Testis (tissue), 3 donors: ENCODE data around the gene LHX3. TPM values are rescaled to one million over a fixed set of nuclear protein-coding genes. Genes with fewer than 3 reads are reported as not detected.

Source experiments
- DNase-seq: peaks from one replicate; pipeline ENCODE4 v3.0.0-alpha.2; 2019
- H3K27ac ChIP-seq, 2 donors: fragments of 200-600 bp; sonication (generic); one replicate each; pipeline ENCODE4 v1.5.1; 2019
- H3K27me3 ChIP-seq: fragments of 200-600 bp; sonication (generic); one replicate; pipeline ENCODE4 v1.5.1; 2019
- H3K36me3 ChIP-seq: fragments of 200-600 bp; sonication (generic); one replicate; pipeline ENCODE4 v1.5.1; 2017; ENCODE audit warnings: low read depth; ENCODE audit errors: missing control alignments
- H3K4me1 ChIP-seq: fragments of 200-600 bp; sonication (generic); one replicate; pipeline ENCODE4 v1.5.1; 2019
- H3K4me3 ChIP-seq, 2 donors: fragments of 200-600 bp; sonication (generic); one replicate each; pipeline ENCODE4 v1.5.1; 2017 to 2019
- H3K9me3 ChIP-seq: fragments of 200-600 bp; sonication (generic); one replicate; pipeline ENCODE4 v1.5.1; 2017
- POLR2A ChIP-seq: fragments of 450-650 bp; IDR thresholded peaks from one replicate; pipeline ENCODE4 v1.6.1; 2017; ENCODE audit warnings: antibody characterized with exemption, mild to moderate bottlenecking, moderate library complexity
- WGBS, 2 donors: methylation state at CpG; one replicate each; pipeline ENCODE4 v1.1.5; 2018; 5-methylcytosine and 5-hydroxymethylcytosine counted together
- intact Hi-C: fragments of 100-400 bp; cut with DNase I; formaldehyde crosslinking; loops from one replicate; pipeline ENCODE4 v1.15.1; 2023; ENCODE audit warnings: low total_unique reads
- polyA plus RNA-seq: library from polyadenylated mRNA; stranded (reverse); fragments of 350-450 nt; fragmentation: Illumina TruSeq; extraction: RNeasy Lipid Tissue Mini Kit (QIAGEN cat#74804); gene quantifications from one replicate; pipeline ENCODE4 v1.2.3, GENCODE V29; 2014; ENCODE audit warnings: low read depth, low replicate concordance; ENCODE audit not compliant: insufficient read depth
- total RNA-seq, 2 donors: library from RNA; depleted of rRNA; stranded (reverse); fragments of >200 nt; gene quantifications; one replicate each; pipeline ENCODE4 v1.2.3, GENCODE V29; 2016
- TF ChIP-seq, protein P1 (sequence below), 3 experiments: fragments of 450-650 bp in 2 of 3; fragments of 200-600 bp in 1 of 3; sonication (generic) in 1 of 3; IDR thresholded peaks; one replicate each; pipeline ENCODE4 v1.5.1; 2016 to 2019; ENCODE audit warnings: antibody characterized with exemption in 3 of 3, mild to moderate bottlenecking in 2 of 3, moderate library complexity in 1 of 3

The LHX3 gene
- total and polyA plus RNA-seq, 3 donors from 2014 or later, result 0.55 to 0.62 TPM; not detected in 1

DNA sequence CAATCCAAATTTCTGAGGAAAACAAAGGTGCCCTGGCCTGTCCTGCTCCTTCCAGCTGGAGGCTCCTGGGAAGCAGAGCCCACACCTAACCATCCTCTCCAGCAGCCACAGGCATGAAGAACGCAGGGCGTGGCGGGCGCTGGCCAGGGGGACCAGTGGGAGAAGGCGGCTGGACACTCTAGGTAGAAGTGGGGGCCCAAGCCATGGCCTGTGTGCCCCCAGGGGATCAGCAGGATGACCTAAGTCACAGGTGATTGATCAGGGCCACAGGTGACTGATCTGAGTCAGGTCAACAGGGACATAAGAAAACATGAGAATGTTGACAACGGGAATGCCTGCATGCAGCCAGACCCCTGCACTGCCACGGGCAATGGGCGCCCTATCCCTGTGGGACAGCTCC lies 37.3 kb upstream of the LHX3 start:
- intact Hi-C loops, result no loop called here

DNA sequence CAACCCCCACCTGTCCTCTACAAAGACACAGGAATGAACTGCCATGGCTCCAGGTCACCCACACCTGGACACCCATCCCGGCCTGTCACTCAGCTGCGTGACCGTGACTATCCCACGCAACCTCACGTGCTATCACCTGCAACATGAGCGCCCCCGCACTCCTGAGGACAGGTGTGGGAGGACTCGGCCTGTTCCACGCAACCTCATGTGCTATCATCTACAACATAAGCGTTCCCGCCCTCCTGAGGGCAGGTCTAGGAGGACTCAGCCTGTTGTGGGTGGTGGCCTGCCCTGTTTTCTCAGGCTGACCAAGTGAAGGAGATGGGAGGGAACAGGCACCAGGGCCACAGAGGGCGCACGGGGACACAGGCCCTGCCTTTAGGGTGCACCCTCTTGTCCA lies 36.6 kb upstream of the LHX3 start:
- Histone ChIP-seq H3K4me3 (no peak overlapping the region), H3K27ac (no peak overlapping the region), H3K36me3 (no peaks in the 10 kb centered on the region), H3K27me3 (no peaks in the 10 kb centered on the region), H3K9me3 (no peaks in the 10 kb centered on the region), H3K4me1 (peaks cover 5% of the 10 kb centered on the region)
- no peak for DNase-seq
- intact Hi-C loops, result no loop called here
- TF ChIP-seq, protein P1, sequence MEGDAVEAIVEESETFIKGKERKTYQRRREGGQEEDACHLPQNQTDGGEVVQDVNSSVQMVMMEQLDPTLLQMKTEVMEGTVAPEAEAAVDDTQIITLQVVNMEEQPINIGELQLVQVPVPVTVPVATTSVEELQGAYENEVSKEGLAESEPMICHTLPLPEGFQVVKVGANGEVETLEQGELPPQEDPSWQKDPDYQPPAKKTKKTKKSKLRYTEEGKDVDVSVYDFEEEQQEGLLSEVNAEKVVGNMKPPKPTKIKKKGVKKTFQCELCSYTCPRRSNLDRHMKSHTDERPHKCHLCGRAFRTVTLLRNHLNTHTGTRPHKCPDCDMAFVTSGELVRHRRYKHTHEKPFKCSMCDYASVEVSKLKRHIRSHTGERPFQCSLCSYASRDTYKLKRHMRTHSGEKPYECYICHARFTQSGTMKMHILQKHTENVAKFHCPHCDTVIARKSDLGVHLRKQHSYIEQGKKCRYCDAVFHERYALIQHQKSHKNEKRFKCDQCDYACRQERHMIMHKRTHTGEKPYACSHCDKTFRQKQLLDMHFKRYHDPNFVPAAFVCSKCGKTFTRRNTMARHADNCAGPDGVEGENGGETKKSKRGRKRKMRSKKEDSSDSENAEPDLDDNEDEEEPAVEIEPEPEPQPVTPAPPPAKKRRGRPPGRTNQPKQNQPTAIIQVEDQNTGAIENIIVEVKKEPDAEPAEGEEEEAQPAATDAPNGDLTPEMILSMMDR (IDR thresholded peaks at IDR 0.05), result no peak
- no peak for TF ChIP-seq POLR2A
- 93 to 96% methylated on average over 8 to 13 of the region's 13 CpGs for WGBS, 2 donors

More for the DNA sequence above, 37.3 kb upstream of the LHX3 start:
- no peak for DNase-seq
- H3K9me3 ChIP-seq, result no peaks in the 10 kb centered on the region
- 77 to 90% methylated on average over 8 of the region's 8 CpGs for WGBS, 2 donors
- H3K36me3 ChIP-seq, result no peaks in the 10 kb centered on the region
- no peak overlapping the region for H3K27ac ChIP-seq
- H3K4me1 ChIP-seq, result peaks cover 5% of the 10 kb centered on the region
- TF ChIP-seq POLR2A, result no peak
- TF ChIP-seq, protein P1 (IDR thresholded peaks at IDR 0.05), result no peak
- no peaks in the 10 kb centered on the region for H3K27me3 ChIP-seq
- H3K4me3 ChIP-seq, result no peak overlapping the region

DNA sequence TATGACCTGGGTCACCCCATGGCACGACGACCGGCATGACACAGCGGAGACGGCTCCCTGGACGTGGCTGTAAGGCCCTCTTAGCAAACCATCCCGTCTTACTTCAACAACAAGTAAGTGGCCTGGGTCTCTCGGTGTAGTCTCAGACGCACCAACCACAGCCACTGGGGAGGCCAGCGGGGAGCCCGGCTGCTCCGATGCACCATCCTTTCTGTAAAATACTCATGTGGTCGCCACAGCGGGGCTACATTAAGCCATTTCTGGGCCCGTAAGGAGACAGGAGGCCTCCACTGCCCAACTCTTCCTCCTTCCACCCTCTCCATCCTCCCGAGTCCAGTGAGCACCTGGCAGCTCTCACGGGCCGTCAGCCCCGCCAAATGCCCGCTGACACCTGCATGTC lies 36.0 kb upstream of the LHX3 start:
- no peaks in the 10 kb centered on the region for H3K36me3 ChIP-seq
- intact Hi-C loops, result no loop called here
- no peak for DNase-seq
- H3K4me3 ChIP-seq, result no peak overlapping the region
- H3K9me3 ChIP-seq, result no peaks in the 10 kb centered on the region
- WGBS, 2 donors, result 93 to 96% methylated on average over 18 to 20 of the region's 20 CpGs
- peaks cover 5% of the 10 kb centered on the region for H3K4me1 ChIP-seq
- H3K27ac ChIP-seq, result no peak overlapping the region
- no peak for TF ChIP-seq POLR2A
- TF ChIP-seq, protein P1 (IDR thresholded peaks at IDR 0.05), result no peak
- no peaks in the 10 kb centered on the region for H3K27me3 ChIP-seq

DNA sequence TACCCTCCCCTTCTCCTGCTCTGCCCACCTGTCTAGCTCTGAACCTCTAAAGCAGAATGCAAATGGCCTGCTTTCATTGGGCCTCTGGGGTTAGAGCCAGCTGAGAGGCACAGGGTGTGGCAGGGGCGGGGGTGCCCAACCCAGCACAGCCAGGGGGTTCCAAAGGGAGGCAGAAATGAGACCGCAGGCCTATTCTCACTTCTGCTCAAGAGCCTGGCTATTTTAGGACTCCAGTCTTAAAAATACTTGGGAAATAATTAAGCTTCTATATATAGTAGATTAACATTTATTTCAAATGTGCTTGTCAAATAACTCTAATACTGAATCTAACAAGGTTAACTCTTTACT lies 35.0 kb upstream of the LHX3 start:
- H3K4me1 ChIP-seq, result peaks cover 4% of the 10 kb centered on the region
- intact Hi-C loops, result no loop called here
- H3K9me3 ChIP-seq, result no peaks in the 10 kb centered on the region
- TF ChIP-seq POLR2A, result no peak
- TF ChIP-seq, protein P1 (IDR thresholded peaks at IDR 0.05), result no peak
- WGBS, 2 donors, result 85 to 91% methylated on average over 2 of the region's 2 CpGs
- DNase-seq, result no peak
- H3K36me3 ChIP-seq, result no peaks in the 10 kb centered on the region
- H3K27me3 ChIP-seq, result no peaks in the 10 kb centered on the region
- H3K27ac ChIP-seq, result no peak overlapping the region
- no peak overlapping the region for H3K4me3 ChIP-seq

DNA sequence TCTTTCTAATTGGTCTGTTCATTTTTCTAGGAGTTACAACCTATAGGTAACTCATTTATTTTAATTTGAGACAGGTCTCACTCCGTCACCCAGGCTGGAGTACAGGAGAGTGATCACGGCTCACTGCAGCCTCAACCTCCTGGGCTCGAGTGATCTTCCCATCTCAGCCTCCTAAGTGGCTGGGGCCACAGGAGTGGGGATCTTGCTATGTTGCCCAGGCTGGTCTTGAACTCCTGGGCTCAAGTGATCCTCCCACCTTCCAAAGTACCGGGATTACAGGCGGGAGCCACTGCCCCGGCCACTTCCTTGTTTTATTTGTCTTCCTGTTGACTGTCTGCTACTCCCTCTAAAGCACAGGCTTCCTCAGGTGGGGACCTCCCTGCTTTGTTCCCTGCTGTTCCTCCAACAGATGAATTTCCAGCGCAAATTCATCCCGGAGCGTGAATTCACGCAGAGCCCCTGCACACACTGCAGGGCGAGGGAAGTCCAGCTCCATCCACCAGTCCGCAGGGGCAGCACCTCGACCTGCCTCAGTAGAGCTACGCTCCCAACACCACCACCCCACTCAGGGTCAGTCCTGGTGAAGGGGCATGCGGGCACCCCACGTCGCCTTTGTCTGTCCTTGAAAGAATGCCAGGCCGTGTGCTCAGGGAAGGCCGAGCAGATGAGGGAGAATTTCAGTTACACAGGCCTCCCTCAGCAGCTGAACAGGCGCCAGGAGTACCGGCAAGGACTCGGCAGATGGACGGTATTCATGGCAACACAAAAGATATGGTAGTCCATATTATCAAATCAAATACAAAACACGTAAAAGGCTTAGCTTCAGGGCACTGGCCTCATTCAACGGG lies 34.4 kb upstream of the LHX3 start:
- H3K27me3 ChIP-seq, result no peaks in the 10 kb centered on the region
- no peaks in the 10 kb centered on the region for H3K9me3 ChIP-seq
- H3K4me3 ChIP-seq, result no peak overlapping the region
- no peaks in the 10 kb centered on the region for H3K36me3 ChIP-seq
- intact Hi-C loops, result no loop called here
- no peak overlapping the region for H3K27ac ChIP-seq
- 55 to 72% methylated on average over 25 of the region's 25 CpGs for WGBS, 2 donors
- no peaks in the 10 kb centered on the region for H3K4me1 ChIP-seq
- no peak for TF ChIP-seq POLR2A
- TF ChIP-seq, protein P1 (IDR thresholded peaks at IDR 0.05), result no peak
- DNase-seq, result no peak
